GM18868 (cell line): Measurements from ENCODE around the gene COL18A1.
"Not testable (repeated sequence)": the region's sequence is repeated elsewhere in the genome, so short reads cannot be mapped to it uniquely, and the experiment has no call there.

Experiments used
- ATAC-seq: cut with Tn5 transposase; IDR thresholded peaks from one replicate; pipeline ENCODE4 v1.9.1; 2021; ENCODE audit warnings: mild to moderate bottlenecking, moderate library complexity; ENCODE audit not compliant: unreplicated experiment

COL18A1 gene

DNA sequence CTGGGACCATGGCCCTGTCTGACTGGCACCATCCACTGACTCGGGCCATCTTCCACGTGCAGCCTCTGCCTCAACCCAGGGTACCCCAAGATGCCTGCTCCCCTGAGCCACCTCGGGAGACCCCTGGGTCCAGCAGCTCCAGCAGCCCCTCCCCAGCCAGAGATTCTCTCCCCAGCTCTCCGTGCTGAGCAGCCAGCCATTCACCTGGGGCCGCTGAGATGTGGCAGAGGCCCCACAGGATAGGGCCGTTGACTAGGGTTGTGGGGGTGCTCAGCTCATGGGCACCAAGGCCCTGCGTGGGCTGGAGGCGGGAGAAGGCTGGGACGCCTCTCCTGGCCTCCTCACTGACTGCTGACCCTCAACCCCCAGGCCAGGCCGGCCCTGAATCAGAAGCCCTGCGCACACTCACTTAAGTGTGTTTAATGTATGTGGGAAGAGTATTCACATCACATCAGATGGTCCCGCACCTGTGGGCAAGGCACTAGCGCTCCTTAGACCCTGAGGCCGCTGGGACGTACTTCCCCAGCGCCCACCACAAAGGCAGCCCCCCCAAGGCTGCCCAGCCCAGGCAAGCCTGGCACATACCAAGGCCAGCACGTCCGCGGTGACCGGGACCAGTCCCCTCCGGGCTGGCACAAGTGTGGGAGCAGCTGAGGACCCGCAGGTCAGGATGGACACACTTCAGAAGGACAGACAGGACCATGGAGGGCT is 109.5 kb downstream of the COL18A1 start:
- no peak for ATAC-seq

DNA sequence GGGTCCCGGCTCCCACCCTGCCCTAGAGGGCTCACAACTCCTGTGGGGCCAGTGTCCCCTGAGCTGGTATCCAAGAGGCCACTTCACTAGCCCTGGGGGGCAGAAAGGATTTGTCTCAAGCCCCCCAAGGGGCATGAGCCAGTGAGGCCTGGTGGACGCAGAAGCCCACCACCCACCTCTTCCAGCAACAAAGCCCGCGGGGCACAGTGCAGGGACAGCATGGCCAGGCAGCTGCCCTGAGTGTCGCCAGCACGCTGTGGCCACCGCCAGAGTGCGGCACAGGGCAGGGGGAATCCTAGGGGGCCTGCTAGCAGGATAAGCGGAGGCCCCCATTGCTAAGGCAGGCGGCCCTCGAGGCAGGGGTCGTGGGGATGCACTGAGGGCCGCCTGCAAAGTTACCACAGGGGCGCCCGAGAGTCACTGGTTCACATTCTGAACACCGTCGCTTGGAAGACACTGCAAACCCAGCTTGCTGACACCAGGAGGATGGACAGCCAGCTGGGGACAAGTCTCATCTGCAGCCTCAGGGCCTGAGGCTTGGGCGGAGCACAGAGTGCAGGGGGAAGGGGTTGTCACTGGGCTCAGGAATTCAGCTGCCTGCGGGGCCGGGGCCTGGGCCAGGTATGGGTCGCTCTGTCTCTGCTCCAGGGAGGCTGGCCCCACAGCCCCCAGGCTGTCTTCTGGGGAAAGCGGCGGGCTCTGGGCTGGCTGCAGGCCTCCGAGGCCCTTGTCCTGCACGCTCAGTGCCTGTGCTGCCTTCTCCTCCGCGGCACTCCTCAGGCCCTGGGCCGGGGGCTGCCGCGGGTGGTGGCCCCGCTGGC is 110.5 kb downstream of the COL18A1 start:
- no peak for ATAC-seq

DNA sequence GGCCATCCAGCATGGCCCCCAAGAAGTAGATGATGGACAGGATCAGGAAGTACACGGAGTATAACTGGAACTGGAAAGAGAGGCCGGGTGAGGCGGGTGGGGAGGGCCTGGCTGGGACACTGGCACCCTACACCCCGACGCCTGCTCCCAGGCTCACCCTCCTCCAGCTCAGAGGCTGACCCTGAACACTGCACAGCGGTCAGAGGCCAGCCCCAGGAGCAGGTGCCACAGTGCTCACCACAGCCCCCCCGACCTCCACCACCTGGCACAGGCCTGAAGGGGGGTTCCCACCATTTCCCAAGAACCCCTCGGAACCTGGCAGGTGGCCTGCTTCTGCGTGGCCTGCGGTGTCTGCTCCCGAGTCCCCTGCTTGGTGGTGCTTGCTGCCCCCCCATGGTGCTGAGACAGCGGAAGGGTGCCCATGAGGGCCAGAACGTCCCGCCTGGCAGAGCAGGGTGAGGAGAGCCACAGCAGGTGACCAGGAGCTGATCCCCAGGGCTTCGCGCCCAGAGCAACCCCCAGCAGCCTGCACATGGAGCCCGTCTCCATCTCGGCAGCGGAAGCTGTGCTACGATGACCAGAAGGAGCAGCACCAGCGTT is 111.2 kb downstream of the COL18A1 start:
- no peak for ATAC-seq

DNA sequence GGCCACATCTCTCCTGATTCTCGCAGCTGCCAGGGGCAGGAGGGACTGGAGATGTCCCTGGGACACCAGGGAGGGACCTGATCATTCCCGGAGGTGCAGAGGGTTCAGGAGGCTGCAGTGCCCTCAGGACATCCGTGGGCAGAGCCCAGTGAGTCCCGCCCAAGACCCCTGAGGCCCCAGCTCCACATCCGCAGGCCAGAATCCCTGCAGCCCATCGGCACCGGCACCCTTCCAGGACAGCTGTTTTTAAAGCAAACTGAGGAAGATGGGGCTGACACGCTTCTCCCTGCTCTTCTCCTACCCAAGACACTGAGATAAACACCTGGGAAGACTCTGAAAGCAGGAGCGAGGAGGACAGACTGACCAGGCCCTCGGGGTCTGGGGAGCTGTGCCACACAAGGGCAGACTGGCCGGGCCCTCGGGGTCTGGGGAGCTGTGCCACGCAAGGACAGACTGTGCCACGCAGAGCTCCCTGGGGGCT is 111.7 kb downstream of the COL18A1 start:
- no peak for ATAC-seq

DNA sequence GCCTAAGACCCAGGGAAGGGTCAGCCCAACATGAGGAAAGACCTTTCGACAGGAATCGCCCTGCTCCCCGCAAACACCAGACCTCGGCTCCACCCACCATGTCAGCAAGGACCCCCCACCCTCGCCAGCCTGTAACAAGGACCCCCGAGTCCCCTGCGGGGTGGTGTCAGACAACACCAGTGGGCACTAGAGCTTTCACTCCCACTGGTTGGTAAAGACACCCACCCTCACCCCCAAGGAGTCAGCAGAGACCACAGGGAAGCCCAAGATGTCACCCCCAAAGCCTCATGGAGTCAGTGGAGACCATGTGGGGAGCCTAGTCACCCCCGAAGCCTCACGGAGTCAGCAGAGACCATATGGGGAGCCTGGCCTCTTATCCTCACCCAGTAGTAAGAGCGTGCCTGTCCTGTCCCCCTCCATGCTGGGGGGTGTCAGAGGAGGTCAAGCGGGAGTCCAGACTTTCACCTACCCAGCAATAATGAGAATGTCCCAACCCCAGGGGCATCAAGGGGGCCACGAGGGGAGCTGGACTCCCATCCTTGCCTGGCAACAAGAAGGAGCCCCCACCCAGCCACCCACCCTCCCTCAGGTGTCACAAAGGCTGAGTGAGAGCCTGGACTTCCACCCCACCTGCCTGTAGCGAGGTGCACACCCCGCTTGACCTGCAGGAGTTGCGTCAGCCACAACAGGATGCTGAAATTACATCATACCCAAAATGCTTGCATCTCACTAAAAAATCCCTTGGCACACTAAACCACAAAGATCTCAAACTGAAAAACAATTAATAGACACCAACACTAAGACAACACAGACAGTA is 112.5 kb downstream of the COL18A1 start:
- no peak for ATAC-seq

DNA sequence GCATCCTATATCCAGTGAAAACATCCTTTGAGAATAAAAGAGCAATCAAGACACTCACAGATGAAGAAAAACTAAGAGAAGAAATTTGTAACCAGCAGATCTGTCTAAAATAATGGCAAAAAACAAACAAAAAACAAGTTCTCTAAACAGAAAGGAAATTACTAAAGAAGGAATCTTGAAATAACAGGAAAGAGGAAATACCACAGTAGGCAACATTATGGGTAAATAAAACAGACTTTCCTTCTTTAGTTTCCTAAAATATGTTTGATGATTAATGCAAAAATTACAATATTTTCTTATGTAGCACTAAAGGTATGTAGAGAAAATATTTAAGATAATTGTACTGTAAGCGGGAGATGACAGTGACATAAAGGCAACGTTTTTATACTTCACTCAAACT is 113.8 kb downstream of the COL18A1 start:
- ATAC-seq: no peak

DNA sequence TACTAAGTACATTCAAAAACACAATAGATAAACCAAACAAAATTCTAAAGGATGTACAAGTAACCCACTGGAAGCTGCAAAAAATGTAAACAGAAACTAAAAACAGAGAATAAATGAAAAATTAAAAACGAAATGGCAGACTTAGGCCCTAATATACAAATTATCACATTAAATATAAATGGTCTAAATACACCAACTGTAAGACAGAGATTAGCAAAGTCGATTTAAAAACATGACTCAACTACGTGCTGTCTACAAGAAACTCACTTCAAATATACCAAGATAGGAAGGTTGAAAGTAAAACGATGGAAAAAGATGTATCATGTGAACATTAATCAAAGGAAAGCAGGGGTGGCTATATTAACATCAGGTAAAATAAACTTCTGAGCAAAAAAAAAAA is 114.2 kb downstream of the COL18A1 start:
- ATAC-seq: no peak

DNA sequence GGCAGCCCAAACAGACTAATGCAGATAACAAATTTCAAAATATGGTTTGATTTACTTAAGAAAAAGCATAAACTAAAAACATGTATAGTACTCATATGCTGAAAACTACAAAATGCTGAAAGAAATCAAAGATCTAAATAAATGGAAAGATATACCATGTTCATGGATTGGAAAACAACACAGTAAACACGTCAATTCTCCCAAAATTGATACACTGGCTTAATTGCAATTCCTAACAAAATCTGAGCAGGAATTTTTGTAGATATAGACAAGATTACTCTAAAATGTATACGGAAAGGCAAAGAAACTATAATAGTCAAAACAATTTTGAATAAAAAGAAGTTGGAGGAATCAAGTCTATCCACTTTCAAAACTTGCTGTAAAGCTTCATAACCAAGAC is 116.3 kb downstream of the COL18A1 start:
- ATAC-seq: no peak

DNA sequence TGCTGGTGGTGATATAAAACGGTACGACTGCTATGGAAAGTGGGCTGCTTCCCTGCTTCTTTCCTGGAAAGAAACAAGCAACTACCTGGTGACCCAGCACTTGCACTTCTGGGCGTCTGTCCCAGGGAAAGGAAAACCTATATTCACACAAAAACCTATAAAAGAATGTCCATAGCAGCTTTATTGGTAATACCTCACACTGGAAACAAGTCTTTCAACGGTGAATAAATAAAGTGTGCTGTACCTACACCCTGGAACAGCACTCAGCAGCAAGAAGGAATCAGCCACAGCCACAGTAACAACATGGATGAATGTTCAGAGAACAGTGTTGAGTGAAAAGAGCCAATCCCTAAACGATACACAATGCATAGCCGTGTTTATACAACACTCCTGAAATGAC is 117.4 kb downstream of the COL18A1 start:
- ATAC-seq: no peak

DNA sequence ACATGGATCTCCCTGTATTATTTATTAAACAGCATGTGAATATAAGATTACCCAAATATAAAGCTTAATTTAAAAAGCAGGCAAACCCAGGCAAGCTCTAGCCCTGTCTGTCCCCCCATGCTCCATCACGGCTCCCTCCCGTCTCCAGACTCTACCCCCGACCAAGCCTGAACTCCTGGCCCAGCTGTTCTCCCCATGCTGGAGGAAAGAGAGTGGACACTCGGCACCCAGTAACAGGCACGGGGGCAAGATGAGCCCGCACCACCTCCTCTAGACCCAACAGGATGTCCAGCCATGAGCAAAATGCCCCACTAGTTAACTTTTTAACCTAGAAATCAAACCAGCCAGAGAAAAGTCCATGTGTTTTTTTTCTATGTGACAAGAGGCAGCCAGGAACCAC is 118.0 kb downstream of the COL18A1 start:
- no peak for ATAC-seq

DNA sequence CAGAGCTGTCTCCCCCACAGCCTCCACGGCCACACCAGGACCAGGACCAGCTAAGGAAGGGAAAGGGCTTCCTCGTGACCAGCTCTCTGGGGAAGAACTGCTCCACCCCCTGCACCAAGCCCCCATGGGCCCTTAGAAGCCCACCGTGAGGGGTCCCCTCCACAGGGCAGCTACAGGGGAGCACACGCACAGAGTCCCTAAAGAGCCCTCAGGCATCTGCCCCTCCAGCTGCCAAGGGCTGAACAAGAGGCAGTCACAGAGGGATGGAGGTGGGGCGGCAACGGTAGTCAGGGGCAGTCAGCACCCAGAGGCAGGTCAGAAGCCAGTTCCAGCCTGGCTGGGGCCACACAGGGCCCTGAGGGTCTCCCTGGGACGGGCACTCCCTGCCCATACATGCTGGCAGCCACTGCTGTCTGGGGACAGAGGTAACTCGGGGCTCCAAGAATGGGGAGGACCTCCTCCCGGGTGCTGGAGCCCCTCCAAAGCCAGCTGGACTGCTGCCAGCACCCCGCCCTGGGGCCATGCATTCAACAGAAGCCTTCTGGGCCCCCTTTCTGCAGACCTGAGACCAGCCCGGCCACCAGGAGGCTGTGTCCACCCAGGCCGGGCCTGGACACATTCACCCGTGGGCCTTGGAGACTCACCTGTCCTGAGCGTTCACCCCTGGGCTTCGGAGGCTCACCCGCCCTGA is 118.6 kb downstream of the COL18A1 start:
- ATAC-seq: no peak

DNA sequence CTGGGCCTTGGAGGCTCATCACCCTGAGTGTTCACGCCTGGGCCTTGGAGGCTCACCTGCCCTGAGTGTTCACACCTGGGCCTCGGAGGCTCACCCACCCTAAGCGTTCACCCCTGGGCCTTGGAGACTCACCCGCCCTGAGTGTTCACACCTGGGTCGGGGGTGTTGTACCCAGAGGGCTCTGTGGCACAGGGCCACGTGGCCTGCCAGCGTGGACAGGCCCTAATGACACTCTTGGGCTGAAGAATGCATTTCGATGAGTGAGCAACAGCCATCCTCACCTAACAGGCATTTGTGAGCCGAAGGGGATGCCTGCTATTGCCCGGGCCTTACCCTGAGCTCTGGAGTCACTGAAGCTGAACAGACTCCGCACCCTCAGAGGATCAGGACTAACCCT is 119.8 kb downstream of the COL18A1 start:
- ATAC-seq: no peak

DNA sequence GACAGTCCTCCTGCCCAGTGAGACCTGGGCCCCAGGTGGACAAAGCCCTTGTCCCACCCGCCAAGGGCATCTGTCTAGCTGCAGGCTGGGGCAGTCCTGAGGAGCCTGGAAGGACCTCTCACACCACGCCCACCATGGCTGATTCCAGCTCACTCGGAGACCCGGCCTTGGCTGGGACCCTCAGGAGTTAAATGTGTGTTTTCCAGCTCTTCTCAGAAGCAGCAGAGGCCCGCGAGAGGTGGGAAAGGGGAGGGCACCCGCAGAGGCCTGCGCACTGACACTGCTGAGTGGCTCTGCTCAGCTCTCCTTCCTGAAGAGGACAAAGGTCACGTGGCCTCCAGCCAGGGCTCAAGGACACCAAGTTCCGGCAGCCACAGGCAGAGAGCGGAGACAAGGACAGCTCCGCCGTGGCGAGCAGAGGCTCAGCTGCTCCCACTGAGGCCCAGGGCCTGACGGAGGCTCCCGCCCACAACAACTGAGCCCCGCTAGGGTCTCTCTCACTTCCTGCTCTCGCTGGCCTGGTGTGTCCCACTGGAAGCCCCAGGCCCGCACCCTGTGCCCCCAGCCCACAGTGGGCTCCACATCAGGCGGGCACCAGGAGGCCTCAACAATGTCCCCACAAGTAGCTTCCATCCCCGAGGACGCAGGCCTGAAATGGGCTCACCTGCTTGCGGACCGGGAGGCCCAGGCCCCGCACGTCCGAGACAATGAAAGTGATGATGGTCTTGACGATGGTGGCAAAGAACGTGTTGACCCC is 120.4 kb downstream of the COL18A1 start:
- no peak for ATAC-seq

DNA sequence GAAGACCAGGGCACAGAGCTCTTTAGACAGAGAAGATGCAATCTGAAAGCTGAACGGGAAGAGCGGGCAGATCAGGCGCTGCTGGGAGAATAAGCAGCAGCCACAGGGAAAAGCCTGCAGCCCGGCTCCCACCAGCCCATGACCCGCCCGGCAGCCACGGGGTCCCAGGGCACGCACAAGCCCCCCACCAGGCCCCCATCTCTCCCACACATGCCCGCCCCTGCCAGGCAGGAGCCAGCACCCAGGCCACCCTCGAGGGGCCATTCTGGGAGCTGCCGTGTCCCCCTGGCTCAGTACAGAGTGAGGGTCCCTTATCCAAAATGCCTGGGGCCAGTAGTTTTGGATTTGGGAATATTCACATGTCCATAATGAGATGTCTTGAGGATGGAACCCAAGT is 120.9 kb downstream of the COL18A1 start:
- ATAC-seq: no peak

DNA sequence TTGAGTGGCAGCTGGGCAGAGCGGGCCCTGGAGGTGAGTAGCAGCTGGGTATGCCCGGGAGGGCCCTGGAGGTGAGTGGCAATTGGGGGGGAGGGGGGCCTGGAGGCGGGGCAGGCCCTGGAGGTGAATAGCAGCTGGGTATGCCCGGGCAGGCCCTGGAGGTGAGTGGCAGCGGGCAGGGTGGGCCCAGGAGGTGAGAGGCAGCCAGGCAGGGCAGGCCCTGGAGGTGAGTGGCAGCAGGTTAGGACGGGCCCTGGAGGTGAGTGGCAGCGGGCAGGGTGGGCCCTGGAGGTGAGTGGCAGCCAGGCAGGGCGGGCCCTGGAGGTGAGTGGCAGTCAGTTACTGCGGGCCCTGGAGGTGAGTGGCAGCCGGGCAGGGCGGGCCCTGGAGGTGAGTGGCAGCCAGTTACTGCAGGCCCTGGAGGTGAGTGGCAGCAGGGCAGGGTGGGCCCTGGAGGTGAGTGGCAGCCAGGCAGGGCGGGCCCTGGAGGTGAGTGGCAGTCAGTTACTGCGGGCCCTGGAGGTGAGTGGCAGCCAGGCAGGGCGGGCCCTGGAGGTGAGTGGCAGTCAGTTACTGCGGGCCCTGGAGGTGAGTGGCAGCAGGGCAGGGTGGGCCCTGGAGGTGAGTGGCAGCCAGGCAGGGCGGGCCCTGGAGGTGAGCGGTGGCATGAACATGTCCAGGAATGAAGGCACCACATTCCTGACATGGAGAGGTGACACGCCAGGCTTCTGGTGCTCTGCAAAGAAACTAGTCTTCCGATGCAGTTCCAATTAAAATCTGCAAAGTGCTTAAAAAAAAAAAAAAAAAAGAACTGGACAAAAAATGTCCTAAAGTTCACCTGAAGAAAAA is 122.4 kb downstream of the COL18A1 start:
- ATAC-seq: not testable (repeated sequence)

DNA sequence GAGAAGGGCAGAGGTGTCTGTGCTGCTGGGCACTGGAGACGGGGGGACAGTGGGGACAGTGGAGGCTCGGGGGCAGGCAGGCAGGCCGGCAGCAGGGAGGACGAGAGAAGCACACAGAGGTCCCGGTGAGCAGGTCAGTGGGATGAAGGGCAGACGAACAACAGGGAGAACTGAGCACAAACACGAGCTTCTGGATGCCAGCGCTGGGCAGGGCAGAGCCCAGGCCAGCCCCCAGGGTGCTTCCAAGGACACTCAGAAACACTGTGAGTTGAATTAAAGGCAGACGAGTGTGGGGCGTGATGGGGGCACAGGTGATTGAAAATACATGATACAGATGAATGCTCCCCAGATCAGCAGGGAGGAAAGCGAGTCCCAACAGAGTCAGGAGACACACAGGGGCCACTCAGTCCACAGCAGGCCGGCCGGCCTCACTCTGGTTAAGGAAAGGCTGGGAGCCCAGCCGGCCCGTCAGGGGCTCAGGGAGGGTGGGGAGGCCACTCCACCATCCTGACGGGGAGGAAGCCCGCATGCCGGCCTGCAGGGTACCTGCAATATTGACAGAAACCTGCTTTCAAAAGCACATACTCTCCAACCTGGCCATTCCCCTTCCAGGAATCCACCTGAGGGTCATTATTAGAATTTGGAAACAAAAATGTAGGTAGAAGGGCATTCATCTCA is 123.2 kb downstream of the COL18A1 start:
- no peak for ATAC-seq

DNA sequence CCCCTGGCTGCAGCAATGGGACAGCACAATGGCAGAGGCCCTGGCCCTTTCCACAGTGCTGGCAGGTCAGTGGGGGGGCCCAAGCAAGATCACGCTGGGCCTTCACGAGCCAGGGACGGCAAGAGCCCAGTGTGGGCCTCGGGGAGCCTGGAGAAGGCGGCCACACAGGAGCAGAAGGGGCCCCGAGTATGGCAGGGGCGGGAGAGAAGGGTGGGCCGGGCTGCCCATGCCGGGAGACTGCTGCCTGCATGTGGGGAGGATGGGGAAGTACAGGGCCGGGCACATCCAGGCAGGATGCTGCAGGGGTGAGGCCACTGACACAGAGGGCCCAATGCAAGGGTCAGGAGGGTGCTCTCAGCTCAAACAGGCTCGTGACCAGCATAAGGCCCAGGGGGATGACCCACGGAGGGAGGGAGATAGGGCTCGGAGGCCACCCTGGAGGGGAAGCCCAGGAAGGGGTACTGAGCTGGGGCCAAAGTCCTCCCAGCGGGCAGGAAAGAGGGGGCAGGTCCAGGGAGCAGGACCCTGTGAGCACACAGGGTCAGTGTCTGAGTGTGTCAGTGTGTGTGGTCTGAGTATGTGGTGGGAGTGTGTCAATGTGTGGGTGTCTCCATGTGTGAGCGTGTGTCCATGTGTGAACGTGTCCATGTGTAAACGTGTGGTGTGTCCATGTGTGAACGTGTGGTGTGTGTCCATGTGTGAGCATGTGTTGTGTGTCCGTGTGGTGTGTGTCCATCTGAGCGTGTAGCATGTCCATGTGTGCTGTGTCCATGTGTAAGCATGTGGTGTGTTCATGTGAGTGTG is 124.2 kb downstream of the COL18A1 start:
- ATAC-seq: no peak
